K562 (cell line): ENCODE data around the gene ARID4B. TPM values are rescaled to one million over a fixed set of nuclear protein-coding genes. Genes with fewer than 3 reads are reported as not detected.

Experiments
- ATAC-seq: fragments of 200-7000 bp; cut with Tn5 transposase; 3 replicates; pipeline ENCODE4 v1.9.1; 2020; ENCODE audit warnings: moderate library complexity
- BruUV-seq: library from RNA; stranded (reverse); fragments of 400-500 nt; replicated peaks from 2 replicates; lab custom pipeline; 2021; lab: Mats Ljungman, UMichigan
- CTCF ChIA-PET: fragments of 300-600 bp; formaldehyde crosslinking; extraction: SDS; loops from one replicate; lab custom pipeline; 2021; ENCODE audit warnings: low intra/inter-chr PET ratio; lab: Yijun Ruan, JAX
- POLR2A ChIA-PET: fragments of 300-600, 350-650 bp; sonication (Branson Sonifier 250); formaldehyde crosslinking; extraction: SDS; loops from one replicate; lab custom pipeline; 2021; ENCODE audit warnings: antibody characterized with exemption, inconsistent platforms; lab: Yijun Ruan, JAX
- DNase-seq, 4 experiments: peaks; one replicate each; pipeline versions ENCODE4 v3.0.0 to v3.0.0-alpha.2; 2011 to 2018; ENCODE audit warnings: low spot score in 3 of 4, mixed read lengths in 3 of 4; ENCODE audit errors: extremely low read depth in 1 of 4
- FAIRE-seq: peaks from 2 replicates; lab custom pipeline; 2011; peaks lifted over from hg19 to GRCh38; lab: Jason Lieb, UNC
- H2AFZ ChIP-seq: 2 replicates; pipeline ENCODE4 v1.6.0; 2011; ENCODE audit warnings: low read depth, low read length, control low read depth, inconsistent platforms
- H3K27ac ChIP-seq: fragments of 200-600 bp; 3 replicates; pipeline ENCODE4 v1.8.0; 2011; ENCODE audit warnings: low read depth, mild to moderate bottlenecking, control low read depth, inconsistent platforms, low read length, moderate library complexity, mixed read lengths; ENCODE audit errors: extremely low read depth
- H3K27me3 ChIP-seq, 2 experiments: fragments of 300-600 bp in 1 of 2; 2 replicates in 1 of 2; 3 replicates in 1 of 2; pipeline versions ENCODE4 v1.6.0 to v1.8.0; 2011; ENCODE audit warnings: inconsistent platforms in 2 of 2, low read length in 2 of 2, mild to moderate bottlenecking in 1 of 2, mixed read lengths in 1 of 2, moderate library complexity in 1 of 2; ENCODE audit not compliant: control insufficient read depth in 2 of 2, insufficient read depth in 2 of 2
- H3K36me3 ChIP-seq: fragments of 300-600 bp; 3 replicates; pipeline ENCODE4 v1.8.0; 2011; ENCODE audit warnings: mild to moderate bottlenecking, low read length, inconsistent platforms; ENCODE audit not compliant: control insufficient read depth, insufficient read depth
- H3K4me1 ChIP-seq, 2 experiments: fragments of 200-600 bp in 1 of 2; replicated peaks in 1 of 2; 2 replicates in 1 of 2; 3 replicates in 1 of 2; pipeline versions ENCODE4 v1.5.1 to v1.8.0; 2011; ENCODE audit warnings: inconsistent platforms in 2 of 2, low read length in 2 of 2, mild to moderate bottlenecking in 1 of 2, mixed read lengths in 1 of 2, moderate library complexity in 1 of 2; ENCODE audit not compliant: control insufficient read depth in 2 of 2, insufficient read depth in 2 of 2
- H3K4me2 ChIP-seq: 2 replicates; pipeline ENCODE4 v1.6.1; 2011; ENCODE audit warnings: low read length, control low read depth, inconsistent platforms, mixed read lengths; ENCODE audit not compliant: insufficient read depth
- H3K4me3 ChIP-seq: fragments of 200-600 bp; sonication (generic), shearing (Covaris generic); 2 replicates; pipeline ENCODE4 v1.5.1; 2016; ENCODE audit warnings: control low read depth, inconsistent platforms
- H3K79me2 ChIP-seq: fragments of 200-600 bp; 3 replicates; pipeline ENCODE4 v1.8.0; 2011; ENCODE audit warnings: low read length, inconsistent platforms; ENCODE audit not compliant: control insufficient read depth, insufficient read depth
- H3K9ac ChIP-seq, 2 experiments: 2 replicates each; pipeline versions ENCODE4 v1.6.0 to v1.6.1; 2011; ENCODE audit warnings: low read depth in 2 of 2, low read length in 2 of 2, control low read depth in 1 of 2, inconsistent platforms in 1 of 2, mild to moderate bottlenecking in 1 of 2, mixed read lengths in 1 of 2; ENCODE audit not compliant: insufficient read depth in 1 of 2
- H3K9me1 ChIP-seq: one replicate; pipeline ENCODE4 v1.6.0; 2011; ENCODE audit warnings: inconsistent platforms, mild to moderate bottlenecking, low read length, moderate library complexity; ENCODE audit not compliant: control insufficient read depth, insufficient read depth
- H3K9me3 ChIP-seq: replicated peaks from 2 replicates; pipeline ENCODE4 v1.5.1; 2011; ENCODE audit warnings: low read depth, low read length, inconsistent platforms; ENCODE audit not compliant: control insufficient read depth, insufficient read depth
- H4K20me1 ChIP-seq: replicated peaks from 2 replicates; pipeline ENCODE4 v1.6.1; 2011; ENCODE audit warnings: low read length, inconsistent platforms, mixed read lengths; ENCODE audit not compliant: control insufficient read depth, insufficient read depth
- PURB ChIP-seq: sonication (generic); formaldehyde crosslinking; IDR thresholded peaks from 2 replicates; pipeline ENCODE4 v1.9.0; 2021; ENCODE audit warnings: low read depth, mild to moderate bottlenecking, missing genetic modification reagents
- RERE ChIP-seq: sonication (generic); formaldehyde crosslinking; IDR thresholded peaks from 2 replicates; pipeline ENCODE4 v1.8.0; 2023; ENCODE audit warnings: missing genetic modification reagents, mild to moderate bottlenecking, borderline replicate concordance
- in situ Hi-C: fragments of 300-500 bp; cut with MboI; formaldehyde crosslinking; loops from 4 replicates; pipeline ENCODE4 v1.15.0; 2018; ENCODE audit warnings: inconsistent platforms, mixed read lengths
- intact Hi-C: fragments of 100-400 bp; cut with micrococcal nuclease; formaldehyde crosslinking; loops from 2 replicates; pipeline ENCODE4 v1.14.2; 2022
- polyA plus RNA-seq, 8 experiments: library from polyadenylated mRNA; depleted of rRNA in 4 of 8; stranded (reverse) in 5 of 8; unstranded in 3 of 8; fragments of >200 nt; fragmentation: Nextera tagmentation in 2 of 8; fragmentation: Illumina TruSeq in 1 of 8; extraction: Ambion mirVana in 2 of 8; extraction: Trizol in 1 of 8; gene quantifications; 2 replicates each; pipeline versions ENCODE4 v1.2.1 to v1.2.3, GENCODE V29; 2011 to 2014; ENCODE audit warnings: inconsistent platforms in 1 of 8, missing spikeins in 1 of 8
- total RNA-seq, 7 experiments: library from RNA; depleted of rRNA in 6 of 7; stranded (reverse); fragments of >200 nt in 6 of 7; fragmentation: Illumina TruSeq in 2 of 7; extraction: Trizol in 2 of 7; gene quantifications; 2 replicates each; pipeline versions ENCODE4 v1.2.1 to v1.2.3, GENCODE V29; 2011 to 2021; ENCODE audit warnings: low replicate concordance in 1 of 7

The ARID4B gene
- total and polyA plus RNA-seq, 9 of the 15 experiments (the other 6 are each of a cell fraction or from before 2014, with no cell fraction given): 8.4 to 38.9 (median 18.5) TPM

DNA sequence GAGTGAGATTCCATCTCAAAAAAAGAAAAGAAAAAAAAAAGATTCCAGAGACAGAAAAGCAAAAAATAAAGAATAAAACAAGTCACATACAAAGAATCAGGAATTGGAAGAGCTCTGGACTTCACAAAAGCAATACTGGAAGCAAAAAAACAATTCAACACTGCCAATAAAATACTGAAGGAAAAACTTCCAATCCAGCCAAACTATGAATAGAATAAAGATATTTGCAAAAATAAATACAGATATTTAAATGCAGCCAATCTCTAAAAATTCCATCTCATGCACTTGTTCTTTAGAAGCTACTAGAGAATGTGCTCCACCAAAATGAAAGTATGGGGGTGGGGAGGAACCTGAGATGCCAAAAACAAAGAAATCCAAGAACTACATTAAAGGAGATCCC lies 137.5 kb downstream of the ARID4B start:
- intact Hi-C loops (no loop called here), in situ Hi-C loops (no loop called here)
- BruUV-seq: no TSS peak
- Histone ChIP-seq H4K20me1 (no peaks in the 10 kb centered on the region), H3K9me3 (no peaks in the 10 kb centered on the region), H3K9ac (no peak overlapping the region), H3K4me1 (no peaks in the 10 kb centered on the region), H3K27ac (no peak overlapping the region), H3K9me1 (no peaks in the 10 kb centered on the region), H3K4me2 (no peak overlapping the region), H3K27me3 (no peaks in the 10 kb centered on the region), H3K79me2 (no peaks in the 10 kb centered on the region), H2AFZ (no peak overlapping the region), H3K36me3 (peaks cover 51% of the 10 kb centered on the region), H3K4me3 (no peak overlapping the region)
- DNase-seq: no peak
- ChIA-PET CTCF (no interaction called here), POLR2A (interaction anchor here (0.7 to 1.1 kb wide), 6 partner anchors 18 to 719 kb away, joined by 3 to 5 read pairs (median 3); partner anchors contain the start of gene RBM34)
- no peak for FAIRE-seq
- ATAC-seq: no peak
- no peak for TF ChIP-seq RERE (CRISPR knock-in tag)
- TF ChIP-seq PURB (CRISPR knock-in tag): no peak
